Diencephalon (tissue), 1 donor: Measurements from ENCODE around the gene ADORA1. TPM values are rescaled to one million over a fixed set of nuclear protein-coding genes. Genes with fewer than 3 reads are reported as not detected.

Experiments used
- total RNA-seq: library from RNA; depleted of rRNA; stranded (reverse); fragments of >200 nt; gene quantifications from one replicate; pipeline ENCODE4 v1.2.3, GENCODE V29; 2014

The ADORA1 gene
- 29.8 TPM for total RNA-seq

DNA sequence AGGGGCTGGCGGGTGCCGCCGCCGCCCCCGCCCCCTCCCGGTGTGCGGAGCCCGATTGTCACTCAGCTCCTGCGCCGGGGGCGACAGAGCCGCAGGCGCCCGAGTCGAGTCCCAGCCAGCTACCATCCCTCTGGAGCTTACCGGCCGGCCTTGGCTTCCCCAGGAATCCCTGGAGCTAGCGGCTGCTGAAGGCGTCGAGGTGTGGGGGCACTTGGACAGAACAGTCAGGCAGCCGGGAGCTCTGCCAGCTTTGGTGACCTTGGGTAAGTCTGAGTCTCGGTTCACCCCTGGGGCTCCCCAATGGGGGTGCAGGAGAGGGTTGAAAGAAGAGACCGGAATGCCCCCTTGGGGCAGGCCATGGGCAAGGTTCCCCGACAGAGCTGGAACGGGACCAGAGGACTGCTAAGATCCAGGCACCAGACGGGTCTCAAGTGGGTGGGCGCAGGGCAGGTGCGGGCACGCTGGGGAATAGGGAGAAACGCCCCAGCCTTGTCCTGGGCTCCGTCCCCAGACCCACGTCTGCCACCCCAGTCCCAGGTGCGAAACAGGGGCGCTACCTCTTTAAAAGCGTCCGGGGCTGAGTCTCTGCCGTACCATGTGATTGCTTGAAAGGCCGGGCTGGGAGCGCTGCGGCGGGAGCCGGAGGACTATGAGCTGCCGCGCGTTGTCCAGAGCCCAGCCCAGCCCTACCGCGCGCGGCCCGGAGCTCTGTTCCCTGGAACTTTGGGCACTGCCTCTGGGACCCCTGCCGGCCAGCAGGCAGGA, at the start of gene ADORA1:
Gene ADORA1 (plus strand): TSS at position 61 of the 765 bp plus-strand sequence. CDS start 1,116 bp downstream, outside the sequence.

DNA sequence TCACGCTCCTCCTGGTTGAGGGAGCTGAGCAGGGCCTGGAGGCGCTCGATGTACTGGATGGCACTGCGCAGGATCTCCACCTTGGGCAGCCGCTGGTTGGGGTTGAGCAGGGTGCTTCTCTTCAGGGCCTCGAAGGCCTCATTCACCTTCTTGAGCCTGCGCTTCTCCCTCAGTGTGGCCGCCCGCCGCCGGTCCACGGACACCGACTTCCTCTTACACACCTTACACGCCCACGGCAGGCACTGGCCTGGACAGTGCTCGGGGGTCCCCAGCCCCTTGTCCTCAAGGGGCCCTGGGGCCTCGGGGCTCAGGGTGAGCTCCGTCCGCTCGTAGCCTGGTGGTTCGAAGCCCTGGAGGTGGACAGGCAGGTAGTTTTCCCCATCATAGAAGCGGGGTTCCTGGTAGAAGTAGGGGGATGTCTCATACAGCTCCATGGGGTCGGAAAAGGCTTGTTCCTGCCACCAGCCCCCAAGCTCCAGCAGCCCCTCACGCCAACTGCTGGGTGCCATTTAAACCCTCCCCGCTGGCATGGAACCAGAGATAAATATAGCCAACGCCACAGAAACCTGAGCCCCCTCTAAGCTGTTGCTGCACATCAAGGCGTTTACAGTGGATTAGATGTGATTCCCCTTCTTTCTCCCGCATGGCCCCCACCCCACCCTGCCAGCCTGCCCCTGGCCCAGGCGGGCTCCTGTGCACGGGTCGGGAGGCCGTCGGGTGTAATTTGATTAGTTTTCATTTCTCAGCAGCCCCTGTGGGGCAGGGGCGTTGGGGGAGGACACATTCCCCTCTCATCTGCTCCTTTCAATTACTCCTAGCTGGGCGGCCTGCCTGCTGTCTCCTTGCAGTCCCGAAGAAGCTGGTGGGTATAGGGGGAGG, 41.8 kb upstream of the ADORA1 start, which contains the start of gene MYOG:
Gene MYOG (minus strand): TSS at position 485 of the 879 bp plus-strand sequence. CDS start 51 bp downstream, at position 434.

DNA sequence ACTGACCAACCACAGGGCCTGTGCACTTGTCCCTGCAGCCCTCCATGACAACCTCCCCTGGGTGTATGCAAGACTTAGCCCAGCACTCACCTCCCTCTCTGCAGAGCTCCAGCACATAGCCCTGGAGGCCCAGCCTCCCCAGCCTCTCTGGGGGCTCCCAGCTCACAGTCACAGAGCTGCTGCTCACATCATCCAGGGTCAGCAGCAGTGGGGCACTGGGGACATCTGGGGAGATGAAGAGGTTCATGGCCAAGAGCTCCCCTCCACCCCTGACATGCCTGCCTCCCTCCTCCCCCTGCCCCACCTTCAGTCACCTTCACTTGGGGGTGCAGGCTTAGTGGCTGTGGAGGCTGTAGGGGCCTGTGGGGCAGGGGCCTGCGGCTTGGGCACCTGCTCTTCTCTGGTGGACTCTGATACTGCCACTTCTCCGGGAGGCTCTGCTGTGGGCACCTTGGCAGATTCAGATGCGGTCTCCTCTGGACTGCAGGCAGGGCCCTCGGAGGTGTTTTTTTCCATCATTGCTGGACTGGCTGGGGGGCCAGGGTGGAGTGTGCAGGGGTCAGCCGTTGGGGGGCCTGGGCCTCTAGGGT, 47.8 kb downstream of the ADORA1 start, which contains the start of gene MYBPH:
Gene MYBPH (minus strand): TSS at position 590 of the 590 bp plus-strand sequence. CDS start 71 bp downstream, at position 519.

GRCh38 chr1:203186446-203187303, 59.1 kb downstream of the ADORA1 start, which contains the start of gene CHI3L1:
CHI3L1 (minus strand) TSS chr1:203186704; CDS start chr1:203186623, 81 bp downstream.

Other genes starting within 250 kb of the ADORA1 start
- gene RABIF, start 238.6 kb upstream of the ADORA1 start, total RNA-seq: 19.8 TPM
- gene KLHL12, start 200.5 kb upstream of the ADORA1 start, total RNA-seq: 49.1 TPM
- 71.0 TPM for gene ADIPOR1, start 169.4 kb upstream of the ADORA1 start, total RNA-seq
- 30.9 TPM for gene CYB5R1, start 160.5 kb upstream of the ADORA1 start, total RNA-seq
- 132 TPM for gene TMEM183A, start 120.4 kb upstream of the ADORA1 start, total RNA-seq
- 32.8 TPM for gene PPFIA4, start 101.2 kb upstream of the ADORA1 start, total RNA-seq
- not detected for gene MYOG, start 41.7 kb upstream of the ADORA1 start, total RNA-seq
- not detected for gene MYBPH, start 48.1 kb downstream of the ADORA1 start, total RNA-seq
- gene CHI3L1, start 59.0 kb downstream of the ADORA1 start, total RNA-seq: 1.2 TPM
- 0.46 TPM for gene CHIT1, start 101.9 kb downstream of the ADORA1 start, total RNA-seq
- 16.8 TPM for gene BTG2, start 177.8 kb downstream of the ADORA1 start, total RNA-seq
- 0.92 TPM for gene FMOD, start 223.4 kb downstream of the ADORA1 start, total RNA-seq